H9 (cell line): ENCODE data around the gene SNRNP70. TPM values are rescaled to one million over a fixed set of nuclear protein-coding genes. Genes with fewer than 3 reads are reported as not detected.
A peak's percentile ranks its signal among the peaks of the same experiment; 100 is the strongest.

ENCODE experiments used
- DNase-seq: peaks from one replicate; pipeline ENCODE4 v3.0.0-alpha.2; 2017
- H2AFZ ChIP-seq: one replicate; pipeline ENCODE4 v1.6.1; 2013; ENCODE audit warnings: mild to moderate bottlenecking, low read length, control low read depth, moderate library complexity
- H2AK5ac ChIP-seq: 2 replicates; pipeline ENCODE4 v1.6.1; 2013; ENCODE audit warnings: low read length, control low read depth, mixed read lengths; ENCODE audit not compliant: insufficient read length
- H2BK120ac ChIP-seq: one replicate; pipeline ENCODE4 v1.6.1; 2013; ENCODE audit warnings: low read depth, mild to moderate bottlenecking, low read length, control low read depth, inconsistent platforms; ENCODE audit not compliant: poor library complexity, severe bottlenecking
- H2BK12ac ChIP-seq: 2 replicates; pipeline ENCODE4 v1.6.1; 2013; ENCODE audit warnings: low read length, control low read depth, mixed read lengths, low read depth; ENCODE audit not compliant: insufficient read length
- H2BK15ac ChIP-seq: 2 replicates; pipeline ENCODE4 v1.6.1; 2013; ENCODE audit warnings: low read depth, low read length, control low read depth
- H2BK20ac ChIP-seq: one replicate; pipeline ENCODE4 v1.6.1; 2013; ENCODE audit warnings: low read depth, mild to moderate bottlenecking, low read length, control low read depth, inconsistent platforms; ENCODE audit not compliant: poor library complexity, severe bottlenecking
- H2BK5ac ChIP-seq: 2 replicates; pipeline ENCODE4 v1.6.1; 2013; ENCODE audit warnings: low read length, control low read depth, mixed read lengths; ENCODE audit not compliant: insufficient read length
- H3K14ac ChIP-seq: 2 replicates; pipeline ENCODE4 v1.6.1; 2013; ENCODE audit warnings: low read length, control low read depth; ENCODE audit not compliant: insufficient read depth
- H3K18ac ChIP-seq: 2 replicates; pipeline ENCODE4 v1.6.1; 2013; ENCODE audit warnings: low read depth, mild to moderate bottlenecking, mixed read lengths, low read length, control low read depth; ENCODE audit not compliant: insufficient read length
- H3K23ac ChIP-seq: 2 replicates; pipeline ENCODE4 v1.6.1; 2013; ENCODE audit warnings: low read length, control low read depth, mixed read lengths, low read depth; ENCODE audit not compliant: insufficient read length
- H3K23me2 ChIP-seq: 2 replicates; pipeline ENCODE4 v1.6.1; 2013; ENCODE audit warnings: low read depth, mild to moderate bottlenecking, mixed read lengths, low read length, control low read depth; ENCODE audit not compliant: insufficient read length, poor library complexity, severe bottlenecking
- H3K27ac ChIP-seq: 2 replicates; pipeline ENCODE4 v1.5.1; 2013; ENCODE audit warnings: low read length, control low read depth, mixed read lengths, low read depth; ENCODE audit not compliant: insufficient read length
- H3K27me3 ChIP-seq: 2 replicates; pipeline ENCODE4 v1.6.1; 2013; ENCODE audit warnings: low read length, control low read depth, inconsistent platforms; ENCODE audit not compliant: insufficient read depth
- H3K4ac ChIP-seq: 2 replicates; pipeline ENCODE4 v1.6.1; 2013; ENCODE audit warnings: low read depth, mild to moderate bottlenecking, control low read depth, inconsistent platforms, low read length, moderate library complexity
- H3K4me1 ChIP-seq: 2 replicates; pipeline ENCODE4 v1.6.1; 2013; ENCODE audit warnings: low read length, control low read depth, inconsistent platforms; ENCODE audit not compliant: insufficient read depth
- H3K4me2 ChIP-seq: 2 replicates; pipeline ENCODE4 v1.6.1; 2013; ENCODE audit warnings: low read length, control low read depth, mixed read lengths; ENCODE audit not compliant: insufficient read length, insufficient read depth
- H3K56ac ChIP-seq: 2 replicates; pipeline ENCODE4 v1.6.1; 2013; ENCODE audit warnings: low read depth, mild to moderate bottlenecking, mixed read lengths, low read length, control low read depth; ENCODE audit not compliant: insufficient read length
- H3K79me1 ChIP-seq: 2 replicates; pipeline ENCODE4 v1.6.1; 2013; ENCODE audit warnings: low read depth, mild to moderate bottlenecking, moderate library complexity, low read length, control low read depth, inconsistent platforms; ENCODE audit not compliant: insufficient read depth, poor library complexity, severe bottlenecking
- H3K79me2 ChIP-seq: 2 replicates; pipeline ENCODE4 v1.6.1; 2013; ENCODE audit warnings: low read length, control low read depth, inconsistent platforms; ENCODE audit not compliant: insufficient read depth
- H3K9ac ChIP-seq: 2 replicates; pipeline ENCODE4 v1.6.1; 2013; ENCODE audit warnings: low read length, control low read depth, mixed read lengths; ENCODE audit not compliant: insufficient read length; ENCODE audit errors: extremely low read depth
- H3K9me3 ChIP-seq: one replicate; pipeline ENCODE4 v1.6.1; 2013; ENCODE audit warnings: low read depth, low read length, inconsistent platforms; ENCODE audit not compliant: control insufficient read depth
- H3T11ph ChIP-seq: one replicate; pipeline ENCODE4 v1.6.1; 2013; ENCODE audit warnings: mild to moderate bottlenecking, low read length, control low read depth, inconsistent platforms
- H4K20me1 ChIP-seq: one replicate; pipeline ENCODE4 v1.6.1; 2013; ENCODE audit not compliant: control insufficient read depth, insufficient read length, insufficient read depth
- H4K5ac ChIP-seq: 2 replicates; pipeline ENCODE4 v1.6.1; 2013; ENCODE audit warnings: low read depth, mild to moderate bottlenecking, mixed read lengths, low read length, control low read depth; ENCODE audit not compliant: insufficient read length
- H4K8ac ChIP-seq: replicated peaks from 2 replicates; pipeline ENCODE4 v1.6.1; 2013; ENCODE audit warnings: low read length, control low read depth, mixed read lengths, low read depth; ENCODE audit not compliant: insufficient read length
- H4K91ac ChIP-seq: 2 replicates; pipeline ENCODE4 v1.6.1; 2013; ENCODE audit warnings: low read depth, mild to moderate bottlenecking, moderate library complexity, mixed read lengths, low read length, control low read depth; ENCODE audit not compliant: insufficient read length
- H3K27ac Mint-ChIP-seq, 3 experiments: 2 replicates in 2 of 3; 3 replicates in 1 of 3; pipeline ENCODE4 v1.8.0; 2020 to 2021; ENCODE audit warnings: mixed read lengths in 3 of 3, mild to moderate bottlenecking in 1 of 3, moderate library complexity in 1 of 3
- H3K27me3 Mint-ChIP-seq: 2 replicates; pipeline ENCODE4 v1.8.0; 2021; ENCODE audit warnings: low read depth, mild to moderate bottlenecking, moderate library complexity, mixed read lengths
- H3K36me3 Mint-ChIP-seq, 3 experiments: 2 replicates in 2 of 3; 3 replicates in 1 of 3; pipeline ENCODE4 v1.8.0; 2020 to 2021; ENCODE audit warnings: low read depth in 3 of 3, mixed read lengths in 3 of 3; ENCODE audit not compliant: insufficient read depth in 1 of 3
- H3K4me1 Mint-ChIP-seq, 2 experiments: 2 replicates each; pipeline ENCODE4 v1.8.0; 2020; ENCODE audit warnings: mixed read lengths in 2 of 2
- H3K4me3 Mint-ChIP-seq, 2 experiments: 2 replicates in 1 of 2; 3 replicates in 1 of 2; pipeline ENCODE4 v1.8.0; 2020 to 2021; ENCODE audit warnings: mild to moderate bottlenecking in 2 of 2, mixed read lengths in 2 of 2, moderate library complexity in 1 of 2
- H3K9me3 Mint-ChIP-seq, 2 experiments: 2 replicates in 1 of 2; 3 replicates in 1 of 2; pipeline ENCODE4 v1.8.0; 2020; ENCODE audit warnings: mild to moderate bottlenecking in 2 of 2, mixed read lengths in 2 of 2, moderate library complexity in 1 of 2
- CTCF ChIP-seq: fragments of 200-600 bp; sonication (generic); conservative IDR thresholded peaks from 3 replicates; pipeline ENCODE4 v1.8.0; 2021; ENCODE audit warnings: antibody characterized with exemption, mild to moderate bottlenecking
- WGBS: extraction: QIAGEN DNeasy Blood & Tissue Kit; methylation state at CpG from one replicate; pipeline ENCODE4 v1.1.7; 2013; ENCODE audit warnings: missing lambda C conversion rate, low lambda C conversion rate, mixed read lengths; ENCODE audit not compliant: insufficient read length; ENCODE audit errors: extremely low coverage; 5-methylcytosine and 5-hydroxymethylcytosine counted together
- total RNA-seq: library from RNA; stranded (reverse); gene quantifications from 2 replicates; pipeline ENCODE4 v1.2.1, GENCODE V29; 2021

Gene SNRNP70
- total RNA-seq, 1 experiment from 2014 or later = 295 TPM

DNA sequence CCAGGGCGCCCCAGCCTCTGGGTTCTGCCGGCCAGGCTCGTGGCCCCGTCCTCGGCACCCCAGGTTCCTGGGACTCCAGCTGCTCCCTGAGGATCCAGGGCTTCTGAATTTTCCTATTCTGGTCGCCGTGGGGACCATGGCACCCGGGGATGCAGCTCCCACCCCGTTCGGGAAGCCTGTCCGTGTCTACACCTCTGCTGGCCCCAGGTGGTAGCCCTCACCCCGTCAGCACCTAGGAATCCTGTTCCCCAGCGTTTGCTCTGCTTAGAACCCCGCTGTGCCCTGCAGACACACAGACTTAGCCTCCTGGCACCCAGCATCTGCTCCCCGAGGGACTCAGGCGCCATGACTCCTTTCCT lies 35.1 kb downstream of the SNRNP70 start:
- Histone ChIP-seq H3K27ac (no peak overlapping the region), H3K9me3 (no peaks in the 10 kb centered on the region), H3T11ph (no peak overlapping the region), H3K14ac (no peak overlapping the region), H4K20me1 (no peaks in the 10 kb centered on the region), H2AK5ac (no peak overlapping the region), H3K23ac (no peak overlapping the region), H3K56ac (no peak overlapping the region), H4K91ac (no peak overlapping the region), H2BK5ac (no peak overlapping the region), H3K27me3 (peaks cover 9% of the 10 kb centered on the region; the same call in 1 of the 2 replicates), H2BK15ac (no peak overlapping the region), H4K8ac (no peak overlapping the region), H3K23me2 (peaks cover 7% of the 10 kb centered on the region), H3K4me1 (peaks cover 3% of the 10 kb centered on the region; the same call in 1 of the 2 replicates), H3K4me2 (peak overlapping the region; percentile 43), H3K79me2 (no peaks in the 10 kb centered on the region), H4K5ac (no peak overlapping the region), H2BK12ac (no peak overlapping the region), H3K79me1 (no peaks in the 10 kb centered on the region), H2AFZ (no peak overlapping the region), H3K18ac (no peak overlapping the region), H2BK120ac (no peak overlapping the region), H2BK20ac (no peak overlapping the region), H3K9ac (no peak overlapping the region), H3K4ac (no peak overlapping the region)
- Mint-ChIP-seq H3K4me1 (peaks cover 18 to 29% of the 10 kb centered on the region in 2 experiments), H3K27me3 (peaks cover 39% of the 10 kb centered on the region), H3K36me3 (peaks cover 0 to 4% (median 0%) of the 10 kb centered on the region in 3 experiments; a peak in 1 of 7 replicates), H3K27ac (peak overlapping the region in 1 of 3 experiments; percentile 54; a peak in 1 of 7 replicates), H3K4me3 (peak overlapping the region; percentile 50 to 71), H3K9me3 (no peaks in the 10 kb centered on the region; a peak in 1 of 5 replicates)
- no peak for DNase-seq
- no CpG with 5 or more reads among the region's 16 CpGs for WGBS
- TF ChIP-seq CTCF = no peak
